CD14-positive monocyte (primary cell): ENCODE measurements around the gene LCN9. TPM values are rescaled to one million over a fixed set of nuclear protein-coding genes. Genes with fewer than 3 reads are reported as not detected.

Experiments used
- DNase-seq, 3 donors: peaks; one replicate each; pipeline ENCODE4 v3.0.0-alpha.2; 2011 to 2022
- H2AFZ ChIP-seq: 2 replicates; pipeline ENCODE4 v1.6.0; 2012; ENCODE audit warnings: mild to moderate bottlenecking, low read depth, low read length, inconsistent platforms; ENCODE audit not compliant: insufficient read depth, poor library complexity, severe bottlenecking
- H3K27ac ChIP-seq, 2 donors: 1 replicate in 1 of 2; 2 replicates in 1 of 2; pipeline ENCODE4 v1.5.1; 2012 to 2013; ENCODE audit warnings: low read length in 2 of 2, control low read depth in 1 of 2, inconsistent platforms in 1 of 2, low read depth in 1 of 2, mild to moderate bottlenecking in 1 of 2
- H3K27me3 ChIP-seq, 2 donors: one replicate each; pipeline versions ENCODE4 v1.6.0 to v1.6.1; 2011 to 2013; ENCODE audit warnings: low read length in 2 of 2; ENCODE audit not compliant: control insufficient read depth in 2 of 2, insufficient read depth in 2 of 2
- H3K36me3 ChIP-seq, 2 donors: replicated peaks in 1 of 2; 1 replicate in 1 of 2; 2 replicates in 1 of 2; pipeline versions ENCODE4 v1.5.1 to v1.6.1; 2012 to 2013; ENCODE audit warnings: low read length in 2 of 2, control low read depth in 1 of 2, inconsistent platforms in 1 of 2, mild to moderate bottlenecking in 1 of 2; ENCODE audit not compliant: insufficient read depth in 2 of 2, control insufficient read depth in 1 of 2
- H3K4me1 ChIP-seq, 2 donors: 1 replicate in 1 of 2; 2 replicates in 1 of 2; pipeline versions ENCODE4 v1.5.1 to v1.6.1; 2012 to 2013; ENCODE audit warnings: low read length in 2 of 2, control low read depth in 1 of 2, inconsistent platforms in 1 of 2, mild to moderate bottlenecking in 1 of 2, moderate library complexity in 1 of 2; ENCODE audit not compliant: insufficient read depth in 2 of 2, control insufficient read depth in 1 of 2
- H3K4me2 ChIP-seq: replicated peaks from 2 replicates; pipeline ENCODE3; 2012; ENCODE audit warnings: low read length, moderate library complexity, mild to moderate bottlenecking; ENCODE audit not compliant: poor library complexity, severe bottlenecking; ENCODE audit errors: extremely low read depth
- H3K4me3 ChIP-seq, 3 experiments: fragments of 200-600 bp in 1 of 3; sonication (generic) in 1 of 3; replicated peaks in 1 of 3; 1 replicate in 2 of 3; 2 replicates in 1 of 3; pipeline ENCODE4 v1.5.1; 2011 to 2013; ENCODE audit warnings: low read length in 3 of 3, mild to moderate bottlenecking in 3 of 3, control low read depth in 2 of 3, low read depth in 2 of 3, inconsistent platforms in 1 of 3, moderate library complexity in 1 of 3
- H3K79me2 ChIP-seq: 2 replicates; pipeline ENCODE4 v1.6.0; 2012; ENCODE audit warnings: mild to moderate bottlenecking, control low read depth, inconsistent platforms, low read length, moderate library complexity; ENCODE audit not compliant: insufficient read depth
- H3K9ac ChIP-seq: 2 replicates; pipeline ENCODE4 v1.6.0; 2017; ENCODE audit warnings: low read length, mild to moderate bottlenecking; ENCODE audit not compliant: insufficient read depth, poor library complexity, severe bottlenecking
- H3K9me3 ChIP-seq, 2 donors: replicated peaks in 1 of 2; 1 replicate in 1 of 2; 2 replicates in 1 of 2; pipeline versions ENCODE4 v1.5.1 to v1.6.1; 2012 to 2013; ENCODE audit warnings: low read length in 2 of 2, control low read depth in 1 of 2; ENCODE audit not compliant: control insufficient read depth in 1 of 2, insufficient read depth in 1 of 2
- H4K20me1 ChIP-seq: 2 replicates; pipeline ENCODE4 v1.6.0; 2012; ENCODE audit warnings: mild to moderate bottlenecking, low read length, control low read depth, moderate library complexity; ENCODE audit not compliant: insufficient read depth
- H3K27ac Mint-ChIP-seq, 7 donors: one replicate each; pipeline ENCODE4 v1.8.0; 2020; ENCODE audit warnings: mild to moderate bottlenecking in 7 of 7, mixed read lengths in 7 of 7, moderate library complexity in 6 of 7, inconsistent platforms in 2 of 7
- H3K27me3 Mint-ChIP-seq, 3 donors: one replicate each; pipeline ENCODE4 v1.8.0; 2021 to 2022; ENCODE audit warnings: low read depth in 3 of 3, mild to moderate bottlenecking in 3 of 3, mixed read lengths in 3 of 3, moderate library complexity in 3 of 3, inconsistent platforms in 1 of 3
- H3K36me3 Mint-ChIP-seq, 2 donors: one replicate each; pipeline ENCODE4 v1.8.0; 2020; ENCODE audit warnings: mixed read lengths in 2 of 2, inconsistent platforms in 1 of 2, mild to moderate bottlenecking in 1 of 2
- H3K4me1 Mint-ChIP-seq: one replicate; pipeline ENCODE4 v1.8.0; 2020; ENCODE audit warnings: mild to moderate bottlenecking, mixed read lengths
- H3K4me3 Mint-ChIP-seq, 2 donors: one replicate each; pipeline ENCODE4 v1.8.0; 2020; ENCODE audit warnings: mild to moderate bottlenecking in 2 of 2, mixed read lengths in 2 of 2, moderate library complexity in 1 of 2
- H3K9me3 Mint-ChIP-seq, 7 donors: one replicate each; pipeline ENCODE4 v1.8.0; 2020 to 2022; ENCODE audit warnings: mixed read lengths in 7 of 7, mild to moderate bottlenecking in 6 of 7, moderate library complexity in 6 of 7, inconsistent platforms in 2 of 7
- CTCF ChIP-seq: fragments of 200-600 bp; IDR thresholded peaks from one replicate; pipeline ENCODE4 v1.8.0; 2022; ENCODE audit warnings: antibody characterized with exemption, mild to moderate bottlenecking
- WGBS: methylation state at CpG from one replicate; pipeline ENCODE4 v1.1.5; 2013; ENCODE audit warnings: missing lambda C conversion rate; ENCODE audit not compliant: insufficient coverage; 5-methylcytosine and 5-hydroxymethylcytosine counted together
- intact Hi-C, 2 donors: fragments of 100-400 bp; cut with micrococcal nuclease; formaldehyde crosslinking; loops; one replicate each; pipeline versions ENCODE4 v1.15.0 to v1.15.1; 2023
- polyA plus RNA-seq, 3 donors: library from polyadenylated mRNA; depleted of rRNA in 1 of 3; unstranded in 2 of 3; stranded (reverse) in 1 of 3; fragments of 300-500 nt in 2 of 3; fragments of >200 nt in 1 of 3; fragmentation: Illumina TruSeq in 2 of 3; gene quantifications; 1 replicate in 2 of 3; 2 replicates in 1 of 3; pipeline ENCODE4 v1.2.3, GENCODE V29; 2012 to 2021

Gene LCN9
- polyA plus RNA-seq, 3 donors, result not detected

- H3K27ac ChIP-seq, result no peak overlapping the region
- no peak for TF ChIP-seq CTCF
- Mint-ChIP-seq H3K4me3 (no peak overlapping the region), H3K9me3 (peaks cover 0 to 2% (median 0%) of the 10 kb centered on the region in 7 donors), H3K36me3 (no peaks in the 10 kb centered on the region), H3K27me3 (no peaks in the 10 kb centered on the region), H3K27ac (no peak overlapping the region), H3K4me1 (no peaks in the 10 kb centered on the region)
- no peaks in the 10 kb centered on the region for H4K20me1 ChIP-seq
- H3K27me3 ChIP-seq, result no peaks in the 10 kb centered on the region
- no peaks in the 10 kb centered on the region for H3K36me3 ChIP-seq
- H3K79me2 ChIP-seq, result no peaks in the 10 kb centered on the region
- DNase-seq, result no peak
- intact Hi-C loops, result no loop called here
- H2AFZ ChIP-seq, result no peak overlapping the region
- no peaks in the 10 kb centered on the region for H3K9me3 ChIP-seq
- no peak overlapping the region for H3K4me3 ChIP-seq
- H3K9ac ChIP-seq, result no peak overlapping the region
- H3K4me2 ChIP-seq, result no peak overlapping the region
- no peaks in the 10 kb centered on the region for H3K4me1 ChIP-seq
- 84% methylated on average over 15 of the region's 17 CpGs for WGBS
Observed at GRCh38 chr9:135684691-135685090, 21.6 kb downstream of the LCN9 start.

- no peak overlapping the region for H3K4me3 Mint-ChIP-seq
- H3K27ac Mint-ChIP-seq, result no peak overlapping the region
- intact Hi-C loops, result no loop called here
- DNase-seq, result no peak
- Histone ChIP-seq H3K4me2 (no peak overlapping the region), H3K4me1 (no peaks in the 10 kb centered on the region), H2AFZ (no peak overlapping the region), H3K9ac (no peak overlapping the region), H3K27ac (no peak overlapping the region), H3K9me3 (no peaks in the 10 kb centered on the region), H4K20me1 (no peaks in the 10 kb centered on the region), H3K4me3 (no peak overlapping the region), H3K36me3 (no peaks in the 10 kb centered on the region), H3K27me3 (no peaks in the 10 kb centered on the region), H3K79me2 (no peaks in the 10 kb centered on the region)
- WGBS, result 91% methylated on average over 15 of the region's 15 CpGs
- no peaks in the 10 kb centered on the region for H3K4me1 Mint-ChIP-seq
- no peak for TF ChIP-seq CTCF
- H3K9me3 Mint-ChIP-seq, result peaks cover 0 to 2% (median 0%) of the 10 kb centered on the region in 7 donors
- H3K36me3 Mint-ChIP-seq, result no peaks in the 10 kb centered on the region
- H3K27me3 Mint-ChIP-seq, result no peaks in the 10 kb centered on the region
Observed at GRCh38 chr9:135687216-135687615, 24.1 kb downstream of the LCN9 start.
